ENCODE results near the gene HDAC4.

The HDAC4 gene

GRCh38 chr2:239289545-239289944 is 111.3 kb downstream of the HDAC4 start:
- H3K4me3 ChIP-seq = no peak overlapping the region
- no peak for TF ChIP-seq CTCF (IDR thresholded peaks at IDR 0.05)
- H3K27ac ChIP-seq = peak overlapping the region; percentile 32 to 51
- no peak for DNase-seq (ENCODE audit: low spot score)

DNA sequence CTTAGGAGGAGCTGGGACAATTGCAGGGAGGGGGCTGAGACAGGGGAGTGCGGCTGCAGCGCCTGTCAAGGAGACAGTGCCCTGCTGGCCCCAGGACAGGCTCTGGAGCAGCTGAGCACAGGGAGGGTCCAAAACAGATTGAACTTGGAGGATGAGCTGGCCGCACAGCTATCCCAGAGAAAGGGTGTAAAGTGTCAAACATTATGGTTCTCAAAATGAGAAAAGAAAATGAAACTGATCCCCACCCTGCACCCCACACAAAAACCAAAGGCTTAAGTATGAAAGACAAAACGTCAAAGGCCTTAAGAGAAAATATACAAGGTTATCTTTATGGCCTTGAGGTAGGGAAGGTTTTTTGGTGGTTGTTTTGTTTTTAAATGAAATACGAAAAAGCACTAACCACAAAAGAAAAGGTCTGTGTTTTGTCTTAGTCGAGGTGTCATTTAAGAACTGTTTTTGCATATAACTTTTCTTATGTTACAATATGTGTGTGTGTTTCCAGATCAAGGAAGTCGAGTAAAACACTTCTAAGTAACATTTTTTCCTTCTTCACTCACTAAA is 111.8 kb downstream of the HDAC4 start:
- no peak for TF ChIP-seq CTCF (IDR thresholded peaks at IDR 0.05)
- Histone ChIP-seq H3K27ac (peak overlapping the region; percentile 32 to 34), H3K4me3 (no peak overlapping the region)
- DNase-seq (ENCODE audit: low spot score) = no peak

GRCh38 chr2:239288237-239288636 is 112.6 kb downstream of the HDAC4 start:
- H3K4me3 ChIP-seq = no peak overlapping the region
- DNase-seq (ENCODE audit: low spot score) = no peak
- no peak for TF ChIP-seq CTCF (IDR thresholded peaks at IDR 0.05)
- no peak overlapping the region for H3K27ac ChIP-seq

DNA sequence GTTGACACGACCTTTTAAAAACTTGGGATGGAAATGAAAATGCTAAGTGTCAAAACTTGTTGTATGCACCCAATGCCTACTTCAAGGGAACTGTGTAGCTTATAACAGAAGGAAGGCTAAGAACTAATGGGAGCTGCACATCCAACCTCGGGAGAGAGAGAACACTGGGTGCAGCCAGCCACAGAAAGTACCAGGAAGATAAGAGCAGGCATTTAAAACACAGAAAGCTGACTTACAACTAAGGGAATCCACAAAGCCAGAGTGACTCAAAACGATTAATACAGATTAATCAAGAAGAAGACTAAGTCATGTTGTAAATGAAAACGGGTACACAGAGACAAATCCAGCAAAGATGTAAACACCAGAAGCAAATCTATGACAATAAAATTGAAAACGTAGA is 113.4 kb downstream of the HDAC4 start:
- no peak for TF ChIP-seq CTCF (IDR thresholded peaks at IDR 0.05)
- Histone ChIP-seq H3K4me3 (no peak overlapping the region), H3K27ac (no peak overlapping the region)
- DNase-seq (ENCODE audit: low spot score) = no peak

GRCh38 chr2:239286901-239287300 is 113.9 kb downstream of the HDAC4 start:
- DNase-seq (ENCODE audit: low spot score) = no peak
- no peak overlapping the region for H3K27ac ChIP-seq
- no peak for TF ChIP-seq CTCF (IDR thresholded peaks at IDR 0.05)
- H3K4me3 ChIP-seq = no peak overlapping the region

DNA sequence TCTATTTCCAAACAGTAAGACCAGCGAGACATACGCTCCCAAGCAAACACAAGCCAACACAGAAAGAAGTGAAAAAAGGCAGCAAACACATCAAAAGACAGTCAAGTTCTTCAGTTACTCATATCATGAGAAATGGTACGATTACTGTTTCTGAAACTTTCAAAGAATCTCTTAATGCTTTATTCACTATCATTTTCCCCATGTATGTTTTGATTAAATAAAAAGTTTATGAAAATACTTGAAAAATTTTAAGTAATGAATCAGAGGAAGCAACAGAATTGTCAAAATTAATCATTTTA is 114.9 kb downstream of the HDAC4 start:
- TF ChIP-seq CTCF (IDR thresholded peaks at IDR 0.05) = no peak
- no peak overlapping the region for H3K4me3 ChIP-seq
- no peak for DNase-seq (ENCODE audit: low spot score)
- H3K27ac ChIP-seq = no peak overlapping the region

GRCh38 chr2:239285071-239285931 is 115.5 kb downstream of the HDAC4 start:
- DNase-seq (ENCODE audit: low spot score) = no peak
- H3K4me3 ChIP-seq = peak overlapping the region; percentile 2

More at GRCh38 chr2:239285071-239285931, 115.5 kb downstream of the HDAC4 start:
- no peak for TF ChIP-seq CTCF (IDR thresholded peaks at IDR 0.05)
- H3K27ac ChIP-seq = no peak overlapping the region

Measured in coronary artery (tissue), 2 donors.